Small intestine (tissue), 7 donors: Measurements from ENCODE around the gene HORMAD1. TPM values are rescaled to one million over a fixed set of nuclear protein-coding genes. Genes with fewer than 3 reads are reported as not detected.
"Not testable (repeated sequence)": the region's sequence is repeated elsewhere in the genome, so short reads cannot be mapped to it uniquely, and the experiment has no call there.

Source experiments
- DNase-seq, 2 donors: peaks; one replicate each; pipeline versions ENCODE4 v3.0.0 to v3.0.0-alpha.2; 2013
- FAIRE-seq: peaks from 2 replicates; lab custom pipeline; 2012; peaks lifted over from hg19 to GRCh38; lab: Jason Lieb, UNC
- H3K27ac ChIP-seq, 3 donors: one replicate each; pipeline ENCODE4 v1.5.1; 2013; ENCODE audit warnings: low read length in 2 of 3, mild to moderate bottlenecking in 2 of 3, control low read depth in 1 of 3, inconsistent platforms in 1 of 3, low read depth in 1 of 3, moderate library complexity in 1 of 3
- H3K27me3 ChIP-seq, 3 donors: one replicate each; pipeline ENCODE4 v1.6.1; 2013; ENCODE audit warnings: low read length in 3 of 3, inconsistent platforms in 1 of 3; ENCODE audit not compliant: control insufficient read depth in 3 of 3, insufficient read depth in 3 of 3
- H3K36me3 ChIP-seq, 3 donors: one replicate each; pipeline ENCODE4 v1.6.1; 2013; ENCODE audit warnings: low read length in 3 of 3, inconsistent platforms in 1 of 3, low read depth in 1 of 3, mild to moderate bottlenecking in 1 of 3, moderate library complexity in 1 of 3; ENCODE audit not compliant: control insufficient read depth in 3 of 3, insufficient read depth in 2 of 3
- H3K4me1 ChIP-seq, 3 donors: one replicate each; pipeline ENCODE4 v1.6.1; 2013; ENCODE audit warnings: low read length in 2 of 3, inconsistent platforms in 1 of 3, low read depth in 1 of 3, mild to moderate bottlenecking in 1 of 3, moderate library complexity in 1 of 3; ENCODE audit not compliant: control insufficient read depth in 3 of 3, insufficient read depth in 2 of 3
- H3K4me3 ChIP-seq, 3 donors: one replicate each; pipeline ENCODE4 v1.5.1; 2013; ENCODE audit warnings: low read length in 3 of 3, control low read depth in 1 of 3, inconsistent platforms in 1 of 3, low read depth in 1 of 3, mild to moderate bottlenecking in 1 of 3, moderate library complexity in 1 of 3
- H3K9me3 ChIP-seq, 2 donors: one replicate each; pipeline ENCODE4 v1.6.1; 2013; ENCODE audit warnings: low read depth in 1 of 2, low read length in 1 of 2; ENCODE audit not compliant: control insufficient read depth in 2 of 2, insufficient read depth in 1 of 2
- WGBS, 3 donors: extraction: QIAGEN DNeasy Blood & Tissue Kit; methylation state at CpG; one replicate each; pipeline ENCODE4 v1.1.7; 2013; 5-methylcytosine and 5-hydroxymethylcytosine counted together
- polyA plus RNA-seq, 4 donors: library from polyadenylated mRNA; stranded (reverse) in 3 of 4; unstranded in 1 of 4; fragments of 200-250 nt in 3 of 4; fragments of 120-200 nt in 1 of 4; gene quantifications; one replicate each; pipeline versions ENCODE4 v1.2.1 to v1.2.3, GENCODE V29; 2013
- donor health status: healthy with polysubstance abuse.
- donor health status: control.
- donor health status: control.
- donor health status: Bipolar disorder and iron deficiency.
- donor health status: healthy.

Gene HORMAD1
- polyA plus RNA-seq, 4 donors = 0.07 TPM; not detected in 2

DNA sequence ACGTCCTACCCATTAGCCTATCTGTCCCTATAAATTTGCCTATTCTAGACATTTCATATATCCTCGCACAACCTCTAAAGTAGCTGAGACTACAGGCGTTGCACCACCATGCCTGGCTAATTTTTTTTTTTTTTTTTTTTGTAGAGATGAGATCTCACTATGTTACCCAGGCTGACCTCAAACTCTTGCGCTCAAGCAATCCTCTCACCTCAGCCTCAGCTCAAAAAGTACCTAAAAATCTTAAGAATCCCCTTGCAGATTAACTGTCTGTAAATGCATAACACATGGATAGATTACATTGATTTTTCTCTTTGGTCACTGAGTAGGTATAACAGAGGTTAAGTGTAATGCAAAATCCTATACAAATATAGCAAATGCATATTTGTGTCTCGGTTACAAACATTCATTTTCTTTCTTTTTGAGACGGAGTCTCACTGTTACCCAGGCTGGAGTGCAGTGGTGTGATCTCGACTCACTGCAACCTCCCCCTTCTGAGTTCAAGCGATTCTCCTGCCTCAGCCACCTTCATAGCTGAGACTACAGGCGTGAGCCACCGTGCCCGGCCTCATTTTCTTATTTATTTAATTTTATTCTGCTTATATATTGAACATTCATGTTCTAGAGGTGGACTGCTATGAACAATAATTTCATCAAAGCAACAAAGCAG is 2.3 kb downstream of the HORMAD1 start:
- no peak overlapping the region for H3K27ac ChIP-seq
- H3K4me3 ChIP-seq = no peak overlapping the region
- no peaks in the 10 kb centered on the region for H3K27me3 ChIP-seq
- no peaks in the 10 kb centered on the region for H3K36me3 ChIP-seq
- H3K4me1 ChIP-seq = no peaks in the 10 kb centered on the region
- DNase-seq (no peak), FAIRE-seq (no peak)
- peaks cover 0 to 2% of the 10 kb centered on the region in 2 donors for H3K9me3 ChIP-seq
- WGBS, 3 donors = 80 to 84% (median 82%) methylated on average over 11 of the region's 11 CpGs

DNA sequence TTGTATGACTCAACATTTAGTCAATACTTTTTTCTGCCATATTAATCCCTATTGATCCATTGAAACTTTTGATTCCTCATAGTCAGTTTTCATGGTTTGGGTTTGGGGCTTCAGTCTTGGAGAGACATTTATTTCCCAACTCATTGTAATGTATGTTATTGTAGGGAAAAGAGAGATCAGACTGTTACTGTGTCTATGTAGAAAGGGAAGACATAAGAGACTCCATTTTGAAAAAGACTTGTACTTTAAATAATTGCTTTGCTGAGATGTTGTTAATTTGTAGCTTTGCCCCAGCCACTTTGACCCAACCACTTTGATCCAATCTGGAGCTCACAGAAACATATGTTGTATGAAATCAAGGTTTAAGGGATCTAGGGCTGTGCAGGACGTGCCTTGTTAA is 11.7 kb downstream of the HORMAD1 start:
- H3K9me3 ChIP-seq, H3K36me3 ChIP-seq, DNase-seq, H3K4me1 ChIP-seq, H3K4me3 ChIP-seq, FAIRE-seq, H3K27ac ChIP-seq, H3K27me3 ChIP-seq: not testable (repeated sequence)
- 61 to 92% (median 86%) methylated on average over 1 of the region's 1 CpG for WGBS, 3 donors

DNA sequence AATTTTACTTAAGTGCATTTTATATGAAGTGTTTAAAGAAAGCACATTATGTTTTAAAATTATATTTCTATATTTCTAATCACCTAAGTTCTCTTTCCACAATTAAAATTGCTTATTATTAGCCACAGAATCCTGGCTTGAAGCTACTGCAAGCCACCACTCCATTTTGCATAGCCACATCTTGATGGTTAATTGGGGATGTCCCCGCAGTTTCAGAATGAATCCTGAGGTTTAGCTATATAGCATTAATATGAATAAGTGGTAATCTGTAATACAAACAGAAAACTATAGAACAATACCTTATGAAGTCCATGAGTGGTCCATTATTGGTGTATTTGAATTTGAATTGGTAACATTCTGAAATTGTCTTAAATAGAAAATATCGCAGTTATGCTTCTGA is 12.1 kb downstream of the HORMAD1 start:
- DNase-seq (no peak), FAIRE-seq (no peak)
- WGBS, 3 donors = 79 to 89% (median 88%) methylated on average over 2 of the region's 2 CpGs
- H3K27ac ChIP-seq = no peak overlapping the region
- no peaks in the 10 kb centered on the region for H3K27me3 ChIP-seq
- H3K4me3 ChIP-seq = no peak overlapping the region
- no peaks in the 10 kb centered on the region for H3K4me1 ChIP-seq
- no peaks in the 10 kb centered on the region for H3K36me3 ChIP-seq
- no peaks in the 10 kb centered on the region for H3K9me3 ChIP-seq

DNA sequence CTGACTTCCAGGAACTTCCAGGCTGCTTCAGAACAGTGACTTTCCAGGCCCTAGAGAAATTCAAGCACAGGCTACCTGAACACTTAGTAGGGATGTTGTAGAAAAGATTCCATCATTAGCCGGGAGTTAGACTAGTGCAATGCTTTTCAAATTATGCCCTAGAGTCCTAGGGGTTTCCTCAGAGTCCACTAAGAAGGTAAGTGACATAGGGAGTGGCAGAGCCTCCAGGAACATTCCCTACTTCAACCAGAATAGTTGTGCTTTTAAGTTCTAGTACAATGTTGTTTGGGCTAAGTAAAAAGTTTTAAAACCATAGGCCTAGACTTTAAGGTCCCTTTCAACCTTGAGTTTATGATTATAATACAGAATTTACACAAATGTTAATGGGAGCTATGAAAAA is 14.6 kb downstream of the HORMAD1 start:
- Histone ChIP-seq H3K27me3 (no peaks in the 10 kb centered on the region), H3K36me3 (no peaks in the 10 kb centered on the region), H3K4me3 (no peak overlapping the region), H3K27ac (no peak overlapping the region), H3K4me1 (no peaks in the 10 kb centered on the region), H3K9me3 (no peaks in the 10 kb centered on the region)
- WGBS, 3 donors = 86 to 95% (median 90%) methylated on average over 1 of the region's 1 CpG
- FAIRE-seq (no peak), DNase-seq (no peak)

DNA sequence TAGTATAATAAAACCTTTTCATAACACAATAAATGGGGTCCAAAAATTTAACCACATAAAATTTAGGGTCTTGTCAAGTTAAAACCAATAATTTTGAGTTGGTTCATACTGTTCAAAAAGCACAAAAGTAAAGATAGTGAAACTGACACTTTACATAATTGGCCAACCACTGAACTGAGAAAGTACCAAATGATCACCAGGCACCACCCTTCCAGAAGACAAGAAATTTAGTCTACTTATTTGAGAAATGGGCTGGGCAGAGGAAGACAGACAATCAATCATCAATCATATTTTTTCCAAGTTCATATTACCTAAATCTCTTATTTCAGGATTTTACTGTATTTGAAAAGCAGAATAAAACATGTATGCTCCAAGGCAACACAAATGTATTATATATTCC is 17.3 kb downstream of the HORMAD1 start:
- H3K27me3 ChIP-seq = no peaks in the 10 kb centered on the region
- H3K4me1 ChIP-seq = no peaks in the 10 kb centered on the region
- FAIRE-seq = no peak
- no peaks in the 10 kb centered on the region for H3K36me3 ChIP-seq
- no peak for DNase-seq
- H3K4me3 ChIP-seq = no peak overlapping the region
- no peaks in the 10 kb centered on the region for H3K9me3 ChIP-seq
- no peak overlapping the region for H3K27ac ChIP-seq

DNA sequence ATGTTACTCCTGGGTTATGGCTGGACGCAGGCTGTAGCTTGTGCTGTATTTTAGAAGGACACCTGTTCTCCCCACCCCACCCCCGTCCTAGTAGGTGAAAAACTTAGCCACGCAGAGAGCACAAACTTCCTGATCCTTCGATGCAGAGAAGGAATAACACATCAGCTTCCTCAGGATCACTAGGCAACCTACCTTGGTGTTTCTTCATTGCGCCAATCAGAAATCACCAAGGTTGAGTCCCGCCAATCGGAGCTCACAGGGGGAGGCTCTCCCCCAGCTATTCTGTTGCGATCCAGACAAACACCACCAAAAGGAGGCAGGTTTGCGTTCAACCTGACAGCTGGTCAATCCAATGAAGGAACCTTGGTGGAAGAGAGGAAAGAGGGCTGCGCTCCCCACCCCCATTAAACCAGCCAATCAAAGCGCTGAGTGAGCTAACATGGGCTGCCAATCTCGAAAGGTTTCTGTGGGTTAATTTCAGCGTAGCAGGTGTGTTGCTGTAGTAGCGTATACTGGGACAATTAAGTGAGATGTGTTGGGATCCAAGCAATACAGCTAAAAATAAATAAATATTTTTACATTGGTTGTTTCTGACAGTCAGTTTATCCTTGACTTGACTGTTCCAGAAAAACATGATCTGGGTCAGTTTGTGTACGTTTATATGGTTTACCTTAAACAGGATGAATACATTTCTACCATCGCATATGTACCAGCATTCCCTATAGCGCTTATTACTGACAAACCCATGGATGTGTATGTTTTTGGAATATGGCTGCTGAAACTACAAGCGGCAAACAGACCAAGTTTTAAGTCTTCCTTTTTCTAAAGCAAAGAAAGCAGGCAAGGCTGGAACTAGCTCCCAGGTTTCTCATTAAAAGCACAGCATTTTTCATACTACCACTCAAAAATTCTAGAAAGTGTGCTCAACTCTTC is 23.4 kb downstream of the HORMAD1 start, which contains the start of gene GOLPH3L:
Gene GOLPH3L (minus strand): TSS at position 160 of the 933 bp plus-strand sequence. CDS start 2,316 bp downstream, outside the sequence.
- no peaks in the 10 kb centered on the region for H3K4me1 ChIP-seq
- H3K9me3 ChIP-seq = no peaks in the 10 kb centered on the region
- FAIRE-seq (peak; percentile 95), DNase-seq (peak; percentile 98 to 100)
- peaks cover 3 to 9% (median 7%) of the 10 kb centered on the region in 3 donors for H3K36me3 ChIP-seq
- H3K27me3 ChIP-seq = no peaks in the 10 kb centered on the region
- WGBS, 3 donors = 0 to 1% (median 1%) methylated on average over 18 of the region's 18 CpGs
- peak within 1 kb of the TSS; percentile 48 to 87 (median 79) for H3K27ac ChIP-seq
- peak within 1 kb of the TSS; percentile 58 to 77 (median 70) for H3K4me3 ChIP-seq

DNA sequence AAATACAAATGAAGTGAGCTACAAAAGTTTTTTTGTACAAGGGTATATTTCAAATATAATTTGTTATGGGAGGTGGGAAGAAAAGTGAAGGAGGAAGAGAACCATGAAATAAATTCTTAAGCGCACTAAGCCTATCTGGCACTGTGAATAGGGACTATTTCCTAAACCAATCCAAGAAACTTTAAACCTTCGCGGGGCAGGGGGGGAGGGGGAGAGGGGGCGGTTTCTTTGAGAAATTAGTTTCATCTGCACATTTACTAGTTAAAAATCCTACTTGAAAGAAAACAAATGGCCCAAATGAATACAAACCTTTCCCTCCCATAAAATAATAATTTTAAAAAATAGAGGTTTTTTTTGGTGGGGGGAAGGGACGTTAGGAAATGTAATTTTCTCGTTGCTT is 24.1 kb downstream of the HORMAD1 start:
- no peak for FAIRE-seq
- Histone ChIP-seq H3K36me3 (peaks cover 3 to 10% (median 8%) of the 10 kb centered on the region in 3 donors), H3K4me3 (peak overlapping the region; percentile 58 to 77 (median 70)), H3K27ac (peak overlapping the region; percentile 48 to 87 (median 79)), H3K4me1 (no peaks in the 10 kb centered on the region), H3K9me3 (no peaks in the 10 kb centered on the region), H3K27me3 (no peaks in the 10 kb centered on the region)
- 0 to 2% (median 0%) methylated on average over 6 of the region's 6 CpGs for WGBS, 3 donors
- peak in 1 of 2 donors; percentile 42 for DNase-seq

DNA sequence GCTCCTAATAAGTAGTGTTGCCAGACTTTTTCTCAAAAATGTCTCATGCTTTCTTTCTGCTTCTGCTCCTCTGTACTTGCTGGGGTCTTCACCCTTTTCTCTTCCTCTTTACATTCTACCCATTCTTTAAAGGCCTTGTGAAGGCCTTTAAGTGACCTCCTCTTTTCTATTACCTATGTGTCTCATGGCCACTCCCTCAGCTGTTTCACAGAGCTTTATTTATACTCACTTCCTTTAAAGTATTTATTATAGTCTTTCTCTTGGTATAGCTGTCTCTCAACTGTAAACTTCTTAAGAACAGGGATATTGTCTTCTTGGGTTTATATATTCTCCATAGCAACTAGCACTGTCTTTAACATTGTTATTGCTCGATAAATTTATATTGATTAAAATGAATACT is 24.5 kb downstream of the HORMAD1 start:
- WGBS, 3 donors = 8 to 18% (median 8%) methylated on average over 1 of the region's 1 CpG
- H3K27me3 ChIP-seq = no peaks in the 10 kb centered on the region
- H3K27ac ChIP-seq = peak overlapping the region; percentile 11 to 32 (median 31)
- peaks cover 3 to 12% (median 8%) of the 10 kb centered on the region in 3 donors for H3K36me3 ChIP-seq
- DNase-seq (peak; percentile 52 to 54), FAIRE-seq (no peak)
- H3K4me3 ChIP-seq = peak overlapping the region in 2 of 3 donors; percentile 70 to 77
- H3K4me1 ChIP-seq = no peaks in the 10 kb centered on the region
- no peaks in the 10 kb centered on the region for H3K9me3 ChIP-seq
